OCI-LY7 (cell line): ENCODE results near the gene KDM2B. TPM values are rescaled to one million over a fixed set of nuclear protein-coding genes. Genes with fewer than 3 reads are reported as not detected.

Experiments
- BruUV-seq: library from RNA; stranded (reverse); fragments of 400-500 nt; replicated peaks from 2 replicates; lab custom pipeline; 2021; lab: Mats Ljungman, UMichigan
- CTCF ChIA-PET: fragments of 300-600 bp; sonication (Branson Sonifier 250); formaldehyde crosslinking; loops from one replicate; lab custom pipeline; 2022; ENCODE audit warnings: antibody characterized with exemption; ENCODE audit not compliant: unreplicated experiment; lab: Charles Lee
- POLR2A ChIA-PET: fragments of 300-600 bp; sonication (Branson Sonifier 250); formaldehyde crosslinking; loops from one replicate; lab custom pipeline; 2022; ENCODE audit warnings: antibody characterized with exemption; lab: Charles Lee
- DNase-seq: peaks from one replicate; pipeline ENCODE4 v3.0.0-alpha.2; 2015; ENCODE audit warnings: low spot score
- H2AFZ ChIP-seq: fragments of 200-600 bp; sonication (generic), shearing (Covaris generic); 2 replicates; pipeline ENCODE4 v1.6.1; 2014; ENCODE audit warnings: mild to moderate bottlenecking, antibody characterized with exemption, low read length, moderate library complexity
- H3K27ac ChIP-seq: fragments of 200-600 bp; sonication (generic); 2 replicates; pipeline ENCODE4 v1.5.1; 2014; ENCODE audit warnings: mixed run types, low read depth, mild to moderate bottlenecking, moderate library complexity, low read length, inconsistent platforms; ENCODE audit not compliant: poor library complexity, severe bottlenecking
- H3K36me3 ChIP-seq: fragments of 200-600 bp; sonication (generic); 2 replicates; pipeline ENCODE4 v1.6.1; 2014; ENCODE audit warnings: mild to moderate bottlenecking, antibody characterized with exemption, low read length, moderate library complexity, mixed read lengths; ENCODE audit not compliant: insufficient read depth
- H3K4me1 ChIP-seq: fragments of 200-600 bp; sonication (generic); 2 replicates; pipeline ENCODE4 v1.5.1; 2014; ENCODE audit warnings: mild to moderate bottlenecking, low read length; ENCODE audit not compliant: insufficient read depth, poor library complexity, severe bottlenecking
- H3K4me2 ChIP-seq: fragments of 200-600 bp; sonication (generic); 2 replicates; pipeline ENCODE4 v1.6.1; 2014; ENCODE audit warnings: mild to moderate bottlenecking, low read length
- H3K4me3 ChIP-seq: fragments of 200-600 bp; sonication (generic); 2 replicates; pipeline ENCODE4 v1.5.1; 2014; ENCODE audit warnings: mild to moderate bottlenecking, low read depth, low read length; ENCODE audit not compliant: poor library complexity, severe bottlenecking
- H3K79me2 ChIP-seq: fragments of 200-600 bp; sonication (generic); 2 replicates; pipeline ENCODE4 v1.6.1; 2016; ENCODE audit warnings: low read depth, mild to moderate bottlenecking, low read length, moderate library complexity, mixed read lengths; ENCODE audit not compliant: insufficient read depth
- H3K9me2 ChIP-seq: fragments of 200-600 bp; sonication (generic); 2 replicates; pipeline ENCODE4 v1.6.1; 2016; ENCODE audit warnings: mild to moderate bottlenecking, low read length, mixed read lengths; ENCODE audit not compliant: insufficient read depth
- H3K9me3 ChIP-seq: fragments of 200-600 bp; sonication (generic); 2 replicates; pipeline ENCODE4 v1.6.1; 2014; ENCODE audit warnings: mild to moderate bottlenecking, mixed run types, low read length, mixed read lengths
- H4K20me1 ChIP-seq: fragments of 200-600 bp; sonication (generic); 2 replicates; pipeline ENCODE4 v1.6.1; 2014; ENCODE audit warnings: mild to moderate bottlenecking, antibody characterized with exemption, low read length, moderate library complexity, mixed read lengths; ENCODE audit not compliant: insufficient read depth
- EZH2phosphoT487 ChIP-seq: fragments of 200-600 bp; sonication (generic); IDR thresholded peaks from 2 replicates; pipeline ENCODE4 v1.6.1; 2018; ENCODE audit warnings: low read depth, borderline replicate concordance, mild to moderate bottlenecking, mixed run types, antibody characterized with exemption, low read length, moderate library complexity, mixed read lengths
- intact Hi-C: fragments of 100-400 bp; cut with micrococcal nuclease; formaldehyde crosslinking; loops from one replicate; pipeline ENCODE4 v1.10.0; 2022; ENCODE audit not compliant: unreplicated experiment
- total RNA-seq, 2 experiments: library from RNA; depleted of rRNA in 1 of 2; stranded (reverse); fragments of >200 nt in 1 of 2; shearing (Covaris generic) in 1 of 2; gene quantifications; 2 replicates each; pipeline ENCODE4 v1.2.3, GENCODE V29; 2014 to 2022
- TF ChIP-seq, protein P1 (sequence below): fragments of 200-600 bp; sonication (generic); conservative IDR thresholded peaks from 2 replicates; pipeline ENCODE4 v1.5.1; 2014; ENCODE audit warnings: mild to moderate bottlenecking, antibody characterized with exemption, low read length, moderate library complexity, mixed read lengths

Gene KDM2B
- total RNA-seq, 2 experiments from 2014 or later, result 78.5 to 88.0 TPM

DNA sequence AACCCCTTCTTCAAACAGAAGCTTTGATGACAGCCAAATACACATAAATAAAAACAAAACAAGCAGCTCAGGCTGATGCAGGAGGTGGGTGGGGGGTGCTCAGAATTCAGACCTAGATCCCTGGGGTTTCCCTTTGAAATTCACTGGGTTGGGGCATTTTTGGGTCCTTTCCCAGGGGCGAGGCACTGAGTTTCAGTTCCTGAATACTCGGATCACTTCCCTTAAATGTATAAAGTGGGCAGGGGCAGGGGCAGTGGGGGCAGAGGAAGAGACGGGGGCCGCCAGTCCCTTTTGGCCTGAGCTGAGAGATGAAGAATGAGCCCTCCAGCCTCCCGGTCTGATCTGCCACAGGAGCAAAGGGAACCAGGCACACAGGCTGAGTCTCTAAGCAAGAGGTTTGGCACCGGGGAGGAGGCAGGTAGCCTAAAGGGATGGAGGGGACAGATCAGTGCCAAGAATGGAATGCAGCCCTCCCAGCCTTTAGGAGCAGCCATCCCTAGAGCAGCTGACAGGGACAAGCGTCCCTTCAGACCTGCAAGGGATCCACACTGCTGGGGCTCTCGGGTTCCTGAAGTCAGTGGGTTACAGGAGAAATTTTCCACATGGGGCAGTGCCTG, 20.3 kb downstream of the KDM2B start:
- CTCF ChIA-PET, result interaction anchor here (0.6 kb wide), 1 partner anchor 66 kb away, joined by 3 read pairs; no protein-coding TSS in a partner anchor
- Histone ChIP-seq H3K79me2 (no peaks in the 10 kb centered on the region), H3K27ac (no peak overlapping the region), H3K9me2 (no peaks in the 10 kb centered on the region), H4K20me1 (no peaks in the 10 kb centered on the region), H3K4me2 (peak overlapping the region; percentile 62), H3K9me3 (no peaks in the 10 kb centered on the region), H2AFZ (no peak overlapping the region), H3K4me1 (peaks cover 22% of the 10 kb centered on the region), H3K36me3 (no peaks in the 10 kb centered on the region), H3K4me3 (no peak overlapping the region)
- DNase-seq, result peak; percentile 42
- POLR2A ChIA-PET, result no interaction called here
- TF ChIP-seq, protein P1, sequence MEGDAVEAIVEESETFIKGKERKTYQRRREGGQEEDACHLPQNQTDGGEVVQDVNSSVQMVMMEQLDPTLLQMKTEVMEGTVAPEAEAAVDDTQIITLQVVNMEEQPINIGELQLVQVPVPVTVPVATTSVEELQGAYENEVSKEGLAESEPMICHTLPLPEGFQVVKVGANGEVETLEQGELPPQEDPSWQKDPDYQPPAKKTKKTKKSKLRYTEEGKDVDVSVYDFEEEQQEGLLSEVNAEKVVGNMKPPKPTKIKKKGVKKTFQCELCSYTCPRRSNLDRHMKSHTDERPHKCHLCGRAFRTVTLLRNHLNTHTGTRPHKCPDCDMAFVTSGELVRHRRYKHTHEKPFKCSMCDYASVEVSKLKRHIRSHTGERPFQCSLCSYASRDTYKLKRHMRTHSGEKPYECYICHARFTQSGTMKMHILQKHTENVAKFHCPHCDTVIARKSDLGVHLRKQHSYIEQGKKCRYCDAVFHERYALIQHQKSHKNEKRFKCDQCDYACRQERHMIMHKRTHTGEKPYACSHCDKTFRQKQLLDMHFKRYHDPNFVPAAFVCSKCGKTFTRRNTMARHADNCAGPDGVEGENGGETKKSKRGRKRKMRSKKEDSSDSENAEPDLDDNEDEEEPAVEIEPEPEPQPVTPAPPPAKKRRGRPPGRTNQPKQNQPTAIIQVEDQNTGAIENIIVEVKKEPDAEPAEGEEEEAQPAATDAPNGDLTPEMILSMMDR, result no peak
- no peak for TF ChIP-seq EZH2phosphoT487
- intact Hi-C loops, result no loop called here
- BruUV-seq, result no TSS peak

DNA sequence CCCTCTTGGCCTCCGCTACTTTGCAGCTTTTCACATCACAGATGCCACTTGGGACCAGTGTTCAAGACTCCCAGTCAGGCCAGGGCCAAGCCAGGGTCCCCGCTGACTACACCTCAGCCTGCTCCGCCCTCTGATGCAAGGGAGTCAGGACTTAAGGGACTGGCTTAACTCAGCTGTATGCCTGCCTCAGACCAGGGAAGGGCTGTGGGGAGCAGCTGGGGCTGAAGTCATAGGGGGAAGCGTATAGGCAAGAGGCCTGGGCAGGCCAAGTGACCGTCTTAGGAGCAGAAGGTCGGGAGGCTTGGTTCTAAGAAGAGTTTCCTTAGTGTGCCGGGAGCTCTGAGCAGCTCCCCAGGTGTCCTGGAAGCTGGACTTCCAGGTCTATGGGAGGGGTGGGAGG, 21.9 kb downstream of the KDM2B start:
- TF ChIP-seq EZH2phosphoT487, result no peak
- TF ChIP-seq, protein P1, result no peak
- intact Hi-C loops, result no loop called here
- CTCF ChIA-PET, result no interaction called here

DNA sequence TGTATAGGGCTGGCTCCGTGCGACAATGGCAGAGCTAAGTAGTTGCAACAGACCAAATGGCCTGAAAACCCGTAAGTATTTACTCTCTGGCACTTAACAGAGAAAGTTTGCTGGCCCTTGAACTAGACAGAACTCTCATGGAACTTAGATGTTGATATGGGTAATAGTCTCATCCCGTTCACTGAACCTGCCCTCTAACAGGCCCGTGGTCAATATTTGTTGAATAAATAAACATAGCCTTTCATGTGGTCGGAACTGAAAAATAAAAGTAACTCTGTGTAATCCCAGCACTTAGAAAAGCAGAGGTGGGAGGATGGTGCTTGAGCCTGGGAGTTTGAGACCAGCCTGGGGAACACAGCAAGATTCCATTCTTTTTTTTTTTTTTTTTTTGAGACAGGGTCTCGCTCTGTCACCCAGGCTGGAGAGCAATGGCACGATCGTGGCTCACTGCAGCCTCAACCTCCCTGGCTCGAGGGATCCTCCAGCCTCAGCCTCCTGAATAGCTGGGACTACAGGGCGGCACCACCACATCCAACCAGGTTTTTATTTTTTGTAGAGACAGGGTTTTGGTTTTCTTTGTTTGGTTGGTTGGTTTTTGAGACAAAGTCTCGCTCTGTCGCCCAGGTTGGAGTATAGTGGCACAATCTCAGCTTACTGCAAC, 29.7 kb downstream of the KDM2B start:
- no peak overlapping the region for H2AFZ ChIP-seq
- ChIA-PET POLR2A (interaction anchor here (0.6 to 1.0 kb wide), 2 partner anchors 17 to 135 kb away, joined by 3 to 8 read pairs; no protein-coding TSS in a partner anchor), CTCF (no interaction called here)
- intact Hi-C loops, result no loop called here
- no TSS peak for BruUV-seq
- TF ChIP-seq, protein P1, result no peak
- no peak for TF ChIP-seq EZH2phosphoT487
- H3K9me2 ChIP-seq, result no peaks in the 10 kb centered on the region
- H3K4me1 ChIP-seq, result no peaks in the 10 kb centered on the region
- H3K79me2 ChIP-seq, result no peaks in the 10 kb centered on the region
- H3K36me3 ChIP-seq, result 0 out of 2 replicates have a peak, but pooled peaks cover 3% of the 10 kb centered on the region
- H3K4me3 ChIP-seq, result no peak overlapping the region
- H3K4me2 ChIP-seq, result no peak overlapping the region
- H4K20me1 ChIP-seq, result no peaks in the 10 kb centered on the region
- H3K9me3 ChIP-seq, result no peaks in the 10 kb centered on the region
- no peak overlapping the region for H3K27ac ChIP-seq
- DNase-seq, result no peak

More for the DNA sequence above, 21.9 kb downstream of the KDM2B start:
- no peaks in the 10 kb centered on the region for H3K9me2 ChIP-seq
- no peak for DNase-seq
- no peak overlapping the region for H3K4me2 ChIP-seq
- no TSS peak for BruUV-seq
- POLR2A ChIA-PET, result interaction anchor here (0.7 kb wide), 1 partner anchor 93 kb away, joined by 3 read pairs; no protein-coding TSS in a partner anchor
- H4K20me1 ChIP-seq, result no peaks in the 10 kb centered on the region
- no peaks in the 10 kb centered on the region for H3K36me3 ChIP-seq
- H3K9me3 ChIP-seq, result no peaks in the 10 kb centered on the region
- no peak overlapping the region for H2AFZ ChIP-seq
- H3K4me1 ChIP-seq, result peaks cover 22% of the 10 kb centered on the region
- H3K79me2 ChIP-seq, result no peaks in the 10 kb centered on the region
- H3K4me3 ChIP-seq, result no peak overlapping the region
- no peak overlapping the region for H3K27ac ChIP-seq
